GM23338 (cell line): ENCODE measurements around the gene AP1S1. TPM values are rescaled to one million over a fixed set of nuclear protein-coding genes. Genes with fewer than 3 reads are reported as not detected.

Experiments used
- ATAC-seq: fragments of 200-7000 bp; cut with Tn5 transposase; 3 replicates; pipeline ENCODE4 v1.9.1; 2020
- DNase-seq: peaks from one replicate; pipeline ENCODE4 v3.0.0-alpha.2; 2015; ENCODE audit warnings: low spot score
- H2AFZ ChIP-seq: fragments of 200-600 bp; sonication (generic); 2 replicates; pipeline ENCODE4 v1.8.0; 2016; ENCODE audit warnings: antibody characterized with exemption, mild to moderate bottlenecking, moderate library complexity
- H3F3A ChIP-seq: fragments of 200-600 bp; sonication (generic); replicated peaks from 2 replicates; pipeline ENCODE4 v1.8.0; 2017; ENCODE audit warnings: antibody characterized with exemption, mixed run types, low read depth
- H3K27ac ChIP-seq: fragments of 200-600 bp; sonication (generic); 2 replicates; pipeline ENCODE4 v1.6.1; 2016; ENCODE audit warnings: low read depth
- H3K27me3 ChIP-seq: fragments of 200-600 bp; sonication (generic); 2 replicates; pipeline ENCODE4 v1.8.0; 2016; ENCODE audit warnings: mild to moderate bottlenecking, mixed run types, moderate library complexity; ENCODE audit not compliant: insufficient read depth
- H3K36me3 ChIP-seq: fragments of 200-600 bp; sonication (generic); 2 replicates; pipeline ENCODE4 v1.8.0; 2016; ENCODE audit warnings: mild to moderate bottlenecking; ENCODE audit not compliant: insufficient read depth
- H3K4me1 ChIP-seq: fragments of 200-600 bp; sonication (generic); 2 replicates; pipeline ENCODE4 v1.8.0; 2016; ENCODE audit warnings: mild to moderate bottlenecking, moderate library complexity; ENCODE audit not compliant: insufficient read depth
- H3K4me2 ChIP-seq: fragments of 200-600 bp; sonication (generic); 2 replicates; pipeline ENCODE4 v1.7.1; 2017; ENCODE audit warnings: mixed run types
- H3K4me3 ChIP-seq: fragments of 200-600 bp; sonication (generic); 2 replicates; pipeline ENCODE4 v1.6.1; 2016; ENCODE audit warnings: mixed run types
- H3K79me2 ChIP-seq: fragments of 200-600 bp; sonication (generic); replicated peaks from 2 replicates; pipeline ENCODE4 v1.8.0; 2017; ENCODE audit warnings: mild to moderate bottlenecking; ENCODE audit not compliant: insufficient read depth
- H3K9me2 ChIP-seq: fragments of 200-600 bp; sonication (generic); 2 replicates; pipeline ENCODE4 v1.8.0; 2017; ENCODE audit not compliant: insufficient read depth
- H4K20me1 ChIP-seq: fragments of 200-600 bp; sonication (generic); replicated peaks from 2 replicates; pipeline ENCODE4 v1.8.0; 2017; ENCODE audit warnings: mild to moderate bottlenecking; ENCODE audit not compliant: insufficient read depth
- H3K27ac Mint-ChIP-seq: 2 replicates; pipeline ENCODE4 v1.8.0; 2020; ENCODE audit warnings: inconsistent platforms, mild to moderate bottlenecking, moderate library complexity, mixed read lengths
- H3K27me3 Mint-ChIP-seq: 3 replicates; pipeline ENCODE4 v1.8.0; 2022; ENCODE audit warnings: low read depth, mild to moderate bottlenecking, moderate library complexity, mixed read lengths, inconsistent platforms; ENCODE audit not compliant: insufficient read depth, poor library complexity
- H3K36me3 Mint-ChIP-seq: 3 replicates; pipeline ENCODE4 v1.8.0; 2021; ENCODE audit warnings: low read depth, mild to moderate bottlenecking, inconsistent platforms, moderate library complexity, mixed read lengths
- H3K4me1 Mint-ChIP-seq: 3 replicates; pipeline ENCODE4 v1.8.0; 2020; ENCODE audit warnings: mild to moderate bottlenecking, inconsistent platforms, mixed read lengths
- H3K4me3 Mint-ChIP-seq: 3 replicates; pipeline ENCODE4 v1.8.0; 2021; ENCODE audit warnings: moderate library complexity, mild to moderate bottlenecking, inconsistent platforms, mixed read lengths
- H3K9me3 Mint-ChIP-seq: 3 replicates; pipeline ENCODE4 v1.8.0; 2020; ENCODE audit warnings: moderate library complexity, mild to moderate bottlenecking, inconsistent platforms, mixed read lengths
- CREB1 ChIP-seq: fragments of 250-450 bp; sonication (Bioruptor Pico); IDR thresholded peaks from 2 replicates; pipeline ENCODE4 v1.5.0; 2020; ENCODE audit warnings: low read depth, mild to moderate bottlenecking, moderate library complexity
- EZH2 ChIP-seq: fragments of 200-600 bp; sonication (generic); IDR thresholded peaks from one replicate; pipeline ENCODE4 v1.8.0; 2017; ENCODE audit warnings: antibody characterized with exemption, mild to moderate bottlenecking, low read depth; ENCODE audit not compliant: unreplicated experiment
- EZH2phosphoT487 ChIP-seq: fragments of 200-600 bp; sonication (generic); IDR thresholded peaks from one replicate; pipeline ENCODE4 v1.8.1; 2018; ENCODE audit warnings: antibody characterized with exemption; ENCODE audit not compliant: unreplicated experiment
- JUNB ChIP-seq: IDR thresholded peaks from one replicate; pipeline ENCODE4 v1.6.1; 2016; ENCODE audit warnings: antibody characterized with exemption; ENCODE audit not compliant: unreplicated experiment
- NANOG ChIP-seq: IDR thresholded peaks from 2 replicates; pipeline ENCODE4 v1.6.1; 2016; ENCODE audit warnings: antibody characterized with exemption, borderline replicate concordance
- POLR2AphosphoS5 ChIP-seq: IDR thresholded peaks from 2 replicates; pipeline ENCODE4 v1.6.1; 2016; ENCODE audit warnings: antibody characterized with exemption, low read depth
- STAT1 ChIP-seq: IDR thresholded peaks from one replicate; pipeline ENCODE4 v1.6.1; 2016; ENCODE audit warnings: antibody characterized with exemption; ENCODE audit not compliant: unreplicated experiment
- ZNF114 ChIP-seq: fragments of 250-450 bp; sonication (Bioruptor Pico); IDR thresholded peaks from 2 replicates; pipeline ENCODE4 v1.5.0; 2020; ENCODE audit warnings: mild to moderate bottlenecking, moderate library complexity
- ZNF331 ChIP-seq: fragments of 250-450 bp; sonication (Bioruptor Pico); IDR thresholded peaks from 2 replicates; pipeline ENCODE4 v1.5.0; 2020; ENCODE audit warnings: low read depth, mild to moderate bottlenecking, moderate library complexity
- polyA plus RNA-seq: library from polyadenylated mRNA; unstranded; fragments of >200 nt; fragmentation: Nextera tagmentation; extraction: Ambion mirVana; gene quantifications from 2 replicates; pipeline ENCODE4 v1.2.1, GENCODE V29; 2016
- total RNA-seq: library from RNA; depleted of rRNA; stranded (reverse); fragments of >200 nt; shearing (Covaris generic); gene quantifications from 2 replicates; pipeline ENCODE4 v1.2.3, GENCODE V29; 2014
- TF ChIP-seq, protein P1 (sequence below): IDR thresholded peaks from one replicate; pipeline ENCODE4 v1.6.1; 2018; ENCODE audit warnings: antibody characterized with exemption; ENCODE audit not compliant: unreplicated experiment
- TF ChIP-seq, protein P2 (sequence below), 2 experiments: fragments of 200-600 bp in 1 of 2; sonication (generic) in 1 of 2; conservative IDR thresholded peaks; 2 replicates each; pipeline versions ENCODE4 v1.5.1 to v1.6.1; 2016 to 2017; ENCODE audit warnings: antibody characterized with exemption in 2 of 2, low read depth in 2 of 2, mild to moderate bottlenecking in 2 of 2, moderate library complexity in 1 of 2
- TF ChIP-seq, protein P3 (sequence below): fragments of 250-450 bp; sonication (Bioruptor Pico); IDR thresholded peaks from 2 replicates; pipeline ENCODE4 v1.5.0; 2020; ENCODE audit warnings: mild to moderate bottlenecking, moderate library complexity
- TF ChIP-seq, protein P4 (sequence below): IDR thresholded peaks from 2 replicates; pipeline ENCODE4 v1.6.1; 2016; ENCODE audit warnings: antibody characterized with exemption

Gene AP1S1
- total and polyA plus RNA-seq, 2 experiments from 2014 or later = 11.5 to 60.6 TPM

DNA sequence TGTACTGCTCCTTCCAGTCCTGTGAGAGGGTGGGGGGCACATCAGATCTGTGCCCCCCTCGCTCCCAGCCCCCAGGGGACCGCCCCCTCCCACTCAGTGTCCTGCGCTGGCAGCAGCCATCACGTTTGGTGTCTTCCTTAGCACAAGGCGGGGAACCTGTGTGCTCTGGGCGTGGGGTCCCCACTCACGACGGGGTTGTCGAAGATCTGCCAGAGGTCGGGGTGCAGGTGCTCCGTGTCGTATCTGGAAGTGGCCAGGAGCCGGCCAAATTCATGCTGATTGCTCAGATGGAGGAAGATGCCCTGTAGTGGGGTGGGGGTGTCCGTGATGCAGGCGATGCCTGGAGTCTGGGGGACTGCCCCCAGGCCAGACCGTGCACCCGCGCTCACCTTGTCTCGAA lies 55.9 kb downstream of the AP1S1 start:
- H2AFZ ChIP-seq = no peak overlapping the region
- no peaks in the 10 kb centered on the region; the same call in 1 of the 2 replicates for H3K36me3 ChIP-seq
- no peaks in the 10 kb centered on the region for H3K9me3 Mint-ChIP-seq
- no peaks in the 10 kb centered on the region for H3K4me1 Mint-ChIP-seq
- H3K4me3 ChIP-seq = no peak overlapping the region
- TF ChIP-seq, protein P1, sequence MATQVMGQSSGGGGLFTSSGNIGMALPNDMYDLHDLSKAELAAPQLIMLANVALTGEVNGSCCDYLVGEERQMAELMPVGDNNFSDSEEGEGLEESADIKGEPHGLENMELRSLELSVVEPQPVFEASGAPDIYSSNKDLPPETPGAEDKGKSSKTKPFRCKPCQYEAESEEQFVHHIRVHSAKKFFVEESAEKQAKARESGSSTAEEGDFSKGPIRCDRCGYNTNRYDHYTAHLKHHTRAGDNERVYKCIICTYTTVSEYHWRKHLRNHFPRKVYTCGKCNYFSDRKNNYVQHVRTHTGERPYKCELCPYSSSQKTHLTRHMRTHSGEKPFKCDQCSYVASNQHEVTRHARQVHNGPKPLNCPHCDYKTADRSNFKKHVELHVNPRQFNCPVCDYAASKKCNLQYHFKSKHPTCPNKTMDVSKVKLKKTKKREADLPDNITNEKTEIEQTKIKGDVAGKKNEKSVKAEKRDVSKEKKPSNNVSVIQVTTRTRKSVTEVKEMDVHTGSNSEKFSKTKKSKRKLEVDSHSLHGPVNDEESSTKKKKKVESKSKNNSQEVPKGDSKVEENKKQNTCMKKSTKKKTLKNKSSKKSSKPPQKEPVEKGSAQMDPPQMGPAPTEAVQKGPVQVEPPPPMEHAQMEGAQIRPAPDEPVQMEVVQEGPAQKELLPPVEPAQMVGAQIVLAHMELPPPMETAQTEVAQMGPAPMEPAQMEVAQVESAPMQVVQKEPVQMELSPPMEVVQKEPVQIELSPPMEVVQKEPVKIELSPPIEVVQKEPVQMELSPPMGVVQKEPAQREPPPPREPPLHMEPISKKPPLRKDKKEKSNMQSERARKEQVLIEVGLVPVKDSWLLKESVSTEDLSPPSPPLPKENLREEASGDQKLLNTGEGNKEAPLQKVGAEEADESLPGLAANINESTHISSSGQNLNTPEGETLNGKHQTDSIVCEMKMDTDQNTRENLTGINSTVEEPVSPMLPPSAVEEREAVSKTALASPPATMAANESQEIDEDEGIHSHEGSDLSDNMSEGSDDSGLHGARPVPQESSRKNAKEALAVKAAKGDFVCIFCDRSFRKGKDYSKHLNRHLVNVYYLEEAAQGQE = no peak
- TF ChIP-seq, protein P2, sequence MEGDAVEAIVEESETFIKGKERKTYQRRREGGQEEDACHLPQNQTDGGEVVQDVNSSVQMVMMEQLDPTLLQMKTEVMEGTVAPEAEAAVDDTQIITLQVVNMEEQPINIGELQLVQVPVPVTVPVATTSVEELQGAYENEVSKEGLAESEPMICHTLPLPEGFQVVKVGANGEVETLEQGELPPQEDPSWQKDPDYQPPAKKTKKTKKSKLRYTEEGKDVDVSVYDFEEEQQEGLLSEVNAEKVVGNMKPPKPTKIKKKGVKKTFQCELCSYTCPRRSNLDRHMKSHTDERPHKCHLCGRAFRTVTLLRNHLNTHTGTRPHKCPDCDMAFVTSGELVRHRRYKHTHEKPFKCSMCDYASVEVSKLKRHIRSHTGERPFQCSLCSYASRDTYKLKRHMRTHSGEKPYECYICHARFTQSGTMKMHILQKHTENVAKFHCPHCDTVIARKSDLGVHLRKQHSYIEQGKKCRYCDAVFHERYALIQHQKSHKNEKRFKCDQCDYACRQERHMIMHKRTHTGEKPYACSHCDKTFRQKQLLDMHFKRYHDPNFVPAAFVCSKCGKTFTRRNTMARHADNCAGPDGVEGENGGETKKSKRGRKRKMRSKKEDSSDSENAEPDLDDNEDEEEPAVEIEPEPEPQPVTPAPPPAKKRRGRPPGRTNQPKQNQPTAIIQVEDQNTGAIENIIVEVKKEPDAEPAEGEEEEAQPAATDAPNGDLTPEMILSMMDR (conservative IDR thresholded peaks at IDR 0.05; ENCODE audit: low read depth in 2 of 2) = no peak
- no peak for TF ChIP-seq EZH2phosphoT487
- no peak for TF ChIP-seq POLR2AphosphoS5
- no peak for TF ChIP-seq NANOG
- TF ChIP-seq ZNF331 (CRISPR knock-in tag) = no peak
- TF ChIP-seq, protein P3, sequence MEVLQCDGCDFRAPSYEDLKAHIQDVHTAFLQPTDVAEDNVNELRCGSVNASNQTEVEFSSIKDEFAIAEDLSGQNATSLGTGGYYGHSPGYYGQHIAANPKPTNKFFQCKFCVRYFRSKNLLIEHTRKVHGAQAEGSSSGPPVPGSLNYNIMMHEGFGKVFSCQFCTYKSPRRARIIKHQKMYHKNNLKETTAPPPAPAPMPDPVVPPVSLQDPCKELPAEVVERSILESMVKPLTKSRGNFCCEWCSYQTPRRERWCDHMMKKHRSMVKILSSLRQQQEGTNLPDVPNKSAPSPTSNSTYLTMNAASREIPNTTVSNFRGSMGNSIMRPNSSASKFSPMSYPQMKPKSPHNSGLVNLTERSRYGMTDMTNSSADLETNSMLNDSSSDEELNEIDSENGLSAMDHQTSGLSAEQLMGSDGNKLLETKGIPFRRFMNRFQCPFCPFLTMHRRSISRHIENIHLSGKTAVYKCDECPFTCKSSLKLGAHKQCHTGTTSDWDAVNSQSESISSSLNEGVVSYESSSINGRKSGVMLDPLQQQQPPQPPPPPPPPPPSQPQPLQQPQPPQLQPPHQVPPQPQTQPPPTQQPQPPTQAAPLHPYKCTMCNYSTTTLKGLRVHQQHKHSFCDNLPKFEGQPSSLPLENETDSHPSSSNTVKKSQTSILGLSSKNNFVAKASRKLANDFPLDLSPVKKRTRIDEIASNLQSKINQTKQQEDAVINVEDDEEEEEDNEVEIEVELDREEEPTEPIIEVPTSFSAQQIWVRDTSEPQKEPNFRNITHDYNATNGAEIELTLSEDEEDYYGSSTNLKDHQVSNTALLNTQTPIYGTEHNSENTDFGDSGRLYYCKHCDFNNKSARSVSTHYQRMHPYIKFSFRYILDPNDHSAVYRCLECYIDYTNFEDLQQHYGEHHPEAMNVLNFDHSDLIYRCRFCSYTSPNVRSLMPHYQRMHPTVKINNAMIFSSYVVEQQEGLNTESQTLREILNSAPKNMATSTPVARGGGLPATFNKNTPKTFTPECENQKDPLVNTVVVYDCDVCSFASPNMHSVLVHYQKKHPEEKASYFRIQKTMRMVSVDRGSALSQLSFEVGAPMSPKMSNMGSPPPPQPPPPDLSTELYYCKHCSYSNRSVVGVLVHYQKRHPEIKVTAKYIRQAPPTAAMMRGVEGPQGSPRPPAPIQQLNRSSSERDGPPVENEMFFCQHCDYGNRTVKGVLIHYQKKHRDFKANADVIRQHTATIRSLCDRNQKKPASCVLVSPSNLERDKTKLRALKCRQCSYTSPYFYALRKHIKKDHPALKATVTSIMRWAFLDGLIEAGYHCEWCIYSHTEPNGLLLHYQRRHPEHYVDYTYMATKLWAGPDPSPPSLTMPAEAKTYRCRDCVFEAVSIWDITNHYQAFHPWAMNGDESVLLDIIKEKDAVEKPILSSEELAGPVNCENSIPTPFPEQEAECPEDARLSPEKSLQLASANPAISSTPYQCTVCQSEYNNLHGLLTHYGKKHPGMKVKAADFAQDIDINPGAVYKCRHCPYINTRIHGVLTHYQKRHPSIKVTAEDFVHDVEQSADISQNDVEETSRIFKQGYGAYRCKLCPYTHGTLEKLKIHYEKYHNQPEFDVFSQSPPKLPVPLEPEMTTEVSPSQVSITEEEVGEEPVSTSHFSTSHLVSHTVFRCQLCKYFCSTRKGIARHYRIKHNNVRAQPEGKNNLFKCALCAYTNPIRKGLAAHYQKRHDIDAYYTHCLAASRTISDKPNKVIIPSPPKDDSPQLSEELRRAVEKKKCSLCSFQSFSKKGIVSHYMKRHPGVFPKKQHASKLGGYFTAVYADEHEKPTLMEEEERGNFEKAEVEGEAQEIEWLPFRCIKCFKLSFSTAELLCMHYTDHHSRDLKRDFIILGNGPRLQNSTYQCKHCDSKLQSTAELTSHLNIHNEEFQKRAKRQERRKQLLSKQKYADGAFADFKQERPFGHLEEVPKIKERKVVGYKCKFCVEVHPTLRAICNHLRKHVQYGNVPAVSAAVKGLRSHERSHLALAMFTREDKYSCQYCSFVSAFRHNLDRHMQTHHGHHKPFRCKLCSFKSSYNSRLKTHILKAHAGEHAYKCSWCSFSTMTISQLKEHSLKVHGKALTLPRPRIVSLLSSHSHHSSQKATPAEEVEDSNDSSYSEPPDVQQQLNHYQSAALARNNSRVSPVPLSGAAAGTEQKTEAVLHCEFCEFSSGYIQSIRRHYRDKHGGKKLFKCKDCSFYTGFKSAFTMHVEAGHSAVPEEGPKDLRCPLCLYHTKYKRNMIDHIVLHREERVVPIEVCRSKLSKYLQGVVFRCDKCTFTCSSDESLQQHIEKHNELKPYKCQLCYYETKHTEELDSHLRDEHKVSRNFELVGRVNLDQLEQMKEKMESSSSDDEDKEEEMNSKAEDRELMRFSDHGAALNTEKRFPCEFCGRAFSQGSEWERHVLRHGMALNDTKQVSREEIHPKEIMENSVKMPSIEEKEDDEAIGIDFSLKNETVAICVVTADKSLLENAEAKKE (CRISPR knock-in tag) = no peak
- TF ChIP-seq, protein P4, sequence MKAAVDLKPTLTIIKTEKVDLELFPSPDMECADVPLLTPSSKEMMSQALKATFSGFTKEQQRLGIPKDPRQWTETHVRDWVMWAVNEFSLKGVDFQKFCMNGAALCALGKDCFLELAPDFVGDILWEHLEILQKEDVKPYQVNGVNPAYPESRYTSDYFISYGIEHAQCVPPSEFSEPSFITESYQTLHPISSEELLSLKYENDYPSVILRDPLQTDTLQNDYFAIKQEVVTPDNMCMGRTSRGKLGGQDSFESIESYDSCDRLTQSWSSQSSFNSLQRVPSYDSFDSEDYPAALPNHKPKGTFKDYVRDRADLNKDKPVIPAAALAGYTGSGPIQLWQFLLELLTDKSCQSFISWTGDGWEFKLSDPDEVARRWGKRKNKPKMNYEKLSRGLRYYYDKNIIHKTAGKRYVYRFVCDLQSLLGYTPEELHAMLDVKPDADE = no peak
- no peak for TF ChIP-seq STAT1
- TF ChIP-seq JUNB = no peak
- no peak for TF ChIP-seq CREB1 (CRISPR knock-in tag)
- TF ChIP-seq EZH2 = no peak
- TF ChIP-seq ZNF114 (CRISPR knock-in tag) = no peak
- no peak overlapping the region for H3K4me2 ChIP-seq
- peaks cover 5% of the 10 kb centered on the region for H3K27me3 Mint-ChIP-seq
- no peak overlapping the region for H3K27ac Mint-ChIP-seq
- no peak for DNase-seq
- no peaks in the 10 kb centered on the region for H3K79me2 ChIP-seq
- peaks cover 19% of the 10 kb centered on the region for H3K36me3 Mint-ChIP-seq
- H3K27ac ChIP-seq = no peak overlapping the region
- no peaks in the 10 kb centered on the region for H3K27me3 ChIP-seq
- peaks cover 3% of the 10 kb centered on the region; the same call in 1 of the 2 replicates for H3F3A ChIP-seq
- H3K4me3 Mint-ChIP-seq = no peak overlapping the region
- H4K20me1 ChIP-seq = no peaks in the 10 kb centered on the region
- ATAC-seq = no peak
- no peaks in the 10 kb centered on the region for H3K4me1 ChIP-seq
- H3K9me2 ChIP-seq = no peaks in the 10 kb centered on the region
